Neural cell (in vitro differentiated cells): ENCODE results near the gene ANKDD1B.
A peak's percentile ranks its signal among the peaks of the same experiment; 100 is the strongest.

Experiments
- EZH2 ChIP-seq: fragments of 200-600, 300-800 bp; shearing (Covaris generic), sonication (generic); IDR thresholded peaks from 2 replicates; pipeline ENCODE4 v1.6.1; 2014; ENCODE audit warnings: antibody characterized with exemption, low read length, borderline replicate concordance, mild to moderate bottlenecking; ENCODE audit not compliant: insufficient read depth, poor library complexity, severe bottlenecking
- MXI1 ChIP-seq: fragments of 450-650 bp; conservative IDR thresholded peaks from 2 replicates; pipeline ENCODE4 v1.6.1; 2014; ENCODE audit warnings: antibody characterized with exemption, mild to moderate bottlenecking; ENCODE audit not compliant: poor library complexity, severe bottlenecking
- TF ChIP-seq, protein P1 (sequence below): fragments of 450-650 bp; IDR thresholded peaks from 2 replicates; pipeline ENCODE4 v1.5.1; 2014; ENCODE audit warnings: antibody characterized with exemption, mild to moderate bottlenecking, moderate library complexity; ENCODE audit not compliant: poor library complexity, severe bottlenecking

DNA sequence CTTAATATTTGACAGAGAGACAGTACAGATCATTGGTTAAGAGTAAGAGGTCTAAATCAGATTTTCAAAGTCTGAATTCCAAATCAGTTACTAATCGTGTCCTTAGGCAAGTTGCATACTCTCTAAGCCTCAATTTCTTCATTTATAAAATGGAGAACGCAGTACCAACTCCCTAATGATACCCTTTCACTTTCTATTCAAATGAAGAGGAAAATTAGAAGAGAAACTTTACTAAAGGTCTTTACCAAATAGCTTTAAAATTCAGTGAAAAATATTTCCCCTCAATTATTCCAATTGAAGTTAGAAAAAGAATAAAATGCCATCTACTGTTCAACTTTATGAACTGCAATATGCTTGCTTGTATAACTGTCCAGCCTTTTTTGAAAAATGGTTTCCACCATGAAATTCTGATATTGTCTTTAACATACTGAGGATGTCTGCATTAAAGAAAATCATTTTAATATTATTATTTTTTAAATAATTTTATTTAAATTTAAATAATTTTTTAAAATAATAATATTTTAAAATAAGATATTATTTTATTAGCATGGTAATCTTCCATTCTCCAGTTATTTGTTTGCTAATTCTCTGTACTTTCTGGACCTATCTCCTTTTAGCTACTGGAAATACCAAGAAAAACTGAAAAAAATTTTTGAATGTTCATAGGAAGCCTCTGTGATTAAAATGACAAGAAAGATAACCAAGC lies 70.0 kb downstream of the ANKDD1B start:
- TF ChIP-seq, protein P1, sequence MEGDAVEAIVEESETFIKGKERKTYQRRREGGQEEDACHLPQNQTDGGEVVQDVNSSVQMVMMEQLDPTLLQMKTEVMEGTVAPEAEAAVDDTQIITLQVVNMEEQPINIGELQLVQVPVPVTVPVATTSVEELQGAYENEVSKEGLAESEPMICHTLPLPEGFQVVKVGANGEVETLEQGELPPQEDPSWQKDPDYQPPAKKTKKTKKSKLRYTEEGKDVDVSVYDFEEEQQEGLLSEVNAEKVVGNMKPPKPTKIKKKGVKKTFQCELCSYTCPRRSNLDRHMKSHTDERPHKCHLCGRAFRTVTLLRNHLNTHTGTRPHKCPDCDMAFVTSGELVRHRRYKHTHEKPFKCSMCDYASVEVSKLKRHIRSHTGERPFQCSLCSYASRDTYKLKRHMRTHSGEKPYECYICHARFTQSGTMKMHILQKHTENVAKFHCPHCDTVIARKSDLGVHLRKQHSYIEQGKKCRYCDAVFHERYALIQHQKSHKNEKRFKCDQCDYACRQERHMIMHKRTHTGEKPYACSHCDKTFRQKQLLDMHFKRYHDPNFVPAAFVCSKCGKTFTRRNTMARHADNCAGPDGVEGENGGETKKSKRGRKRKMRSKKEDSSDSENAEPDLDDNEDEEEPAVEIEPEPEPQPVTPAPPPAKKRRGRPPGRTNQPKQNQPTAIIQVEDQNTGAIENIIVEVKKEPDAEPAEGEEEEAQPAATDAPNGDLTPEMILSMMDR, result peak; percentile 65
- TF ChIP-seq EZH2, result no peak
- no peak for TF ChIP-seq MXI1
